Esophagus muscularis mucosa (tissue), 3 donors: ENCODE data around the gene MBP.

ENCODE experiments used
- POLR2AphosphoS5 ChIP-seq, 2 donors: sonication (generic); formaldehyde crosslinking; IDR thresholded peaks; one replicate each; pipeline ENCODE4 v1.6.1; 2017; ENCODE audit warnings: antibody characterized with exemption in 2 of 2
- TF ChIP-seq, protein P1 (sequence below), 3 experiments: fragments of 200-600 bp in 2 of 3; fragments of 450-650 bp in 1 of 3; sonication (generic) in 2 of 3; IDR thresholded peaks; one replicate each; pipeline ENCODE4 v1.5.1; 2017 to 2019; ENCODE audit warnings: antibody characterized with exemption in 3 of 3, mild to moderate bottlenecking in 2 of 3, moderate library complexity in 1 of 3

DNA sequence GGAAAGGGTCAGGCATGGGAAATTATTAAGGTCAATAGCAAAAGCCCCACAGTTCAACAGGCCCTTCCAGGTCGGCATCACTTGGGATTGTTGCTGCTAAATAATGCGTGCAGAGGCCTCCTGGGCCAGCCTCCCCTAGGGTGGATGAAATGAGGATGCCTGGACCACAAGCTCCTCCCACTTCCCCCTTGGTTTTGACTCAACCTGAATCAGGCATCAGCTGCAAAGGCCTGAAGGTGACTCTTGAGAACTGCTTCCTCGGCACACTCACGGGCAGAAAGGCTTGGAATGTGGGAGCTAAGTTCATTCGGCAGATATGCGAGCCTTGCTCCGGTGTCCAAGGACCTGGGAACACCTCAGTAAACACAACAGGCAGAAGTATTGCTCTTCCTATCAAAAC, 69.3 kb downstream of the MBP start:
- TF ChIP-seq, protein P1, sequence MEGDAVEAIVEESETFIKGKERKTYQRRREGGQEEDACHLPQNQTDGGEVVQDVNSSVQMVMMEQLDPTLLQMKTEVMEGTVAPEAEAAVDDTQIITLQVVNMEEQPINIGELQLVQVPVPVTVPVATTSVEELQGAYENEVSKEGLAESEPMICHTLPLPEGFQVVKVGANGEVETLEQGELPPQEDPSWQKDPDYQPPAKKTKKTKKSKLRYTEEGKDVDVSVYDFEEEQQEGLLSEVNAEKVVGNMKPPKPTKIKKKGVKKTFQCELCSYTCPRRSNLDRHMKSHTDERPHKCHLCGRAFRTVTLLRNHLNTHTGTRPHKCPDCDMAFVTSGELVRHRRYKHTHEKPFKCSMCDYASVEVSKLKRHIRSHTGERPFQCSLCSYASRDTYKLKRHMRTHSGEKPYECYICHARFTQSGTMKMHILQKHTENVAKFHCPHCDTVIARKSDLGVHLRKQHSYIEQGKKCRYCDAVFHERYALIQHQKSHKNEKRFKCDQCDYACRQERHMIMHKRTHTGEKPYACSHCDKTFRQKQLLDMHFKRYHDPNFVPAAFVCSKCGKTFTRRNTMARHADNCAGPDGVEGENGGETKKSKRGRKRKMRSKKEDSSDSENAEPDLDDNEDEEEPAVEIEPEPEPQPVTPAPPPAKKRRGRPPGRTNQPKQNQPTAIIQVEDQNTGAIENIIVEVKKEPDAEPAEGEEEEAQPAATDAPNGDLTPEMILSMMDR (IDR thresholded peaks at IDR 0.05), result no peak
- TF ChIP-seq POLR2AphosphoS5 (IDR thresholded peaks at IDR 0.05), result no peak
